Mesothelial cell of epicardium (in vitro differentiated cells): ENCODE results near the gene DOCK10. TPM values are rescaled to one million over a fixed set of nuclear protein-coding genes. Genes with fewer than 3 reads are reported as not detected.

Source experiments
- DNase-seq, 2 experiments: peaks; one replicate each; pipeline ENCODE4 v3.0.0; 2021; ENCODE audit warnings: low spot score in 2 of 2; ENCODE audit not compliant: unreplicated experiment in 2 of 2
- H3K27ac Mint-ChIP-seq: 2 replicates; pipeline ENCODE4 v1.8.0; 2021; ENCODE audit warnings: mixed read lengths
- H3K27me3 Mint-ChIP-seq: 2 replicates; pipeline ENCODE4 v1.8.0; 2021; ENCODE audit warnings: low read depth, mixed read lengths
- H3K36me3 Mint-ChIP-seq: 2 replicates; pipeline ENCODE4 v1.8.0; 2021; ENCODE audit warnings: mixed read lengths
- H3K4me1 Mint-ChIP-seq: 2 replicates; pipeline ENCODE4 v1.8.0; 2021; ENCODE audit warnings: mixed read lengths
- H3K4me3 Mint-ChIP-seq: 2 replicates; pipeline ENCODE4 v1.8.0; 2021; ENCODE audit warnings: mild to moderate bottlenecking, moderate library complexity, mixed read lengths
- H3K9me3 Mint-ChIP-seq: 2 replicates; pipeline ENCODE4 v1.8.0; 2021; ENCODE audit warnings: mixed read lengths
- CTCF ChIP-seq: fragments of 200-600 bp; sonication (generic); IDR thresholded peaks from one replicate; pipeline ENCODE4 v1.5.0; 2021; ENCODE audit warnings: antibody characterized with exemption; ENCODE audit not compliant: unreplicated experiment
- total RNA-seq: library from RNA; stranded (reverse); gene quantifications from 3 replicates; pipeline ENCODE4 v1.2.1, GENCODE V29; 2021

DOCK10 gene
- total RNA-seq, 1 donor from 2014 or later, result 2.4 TPM

DNA sequence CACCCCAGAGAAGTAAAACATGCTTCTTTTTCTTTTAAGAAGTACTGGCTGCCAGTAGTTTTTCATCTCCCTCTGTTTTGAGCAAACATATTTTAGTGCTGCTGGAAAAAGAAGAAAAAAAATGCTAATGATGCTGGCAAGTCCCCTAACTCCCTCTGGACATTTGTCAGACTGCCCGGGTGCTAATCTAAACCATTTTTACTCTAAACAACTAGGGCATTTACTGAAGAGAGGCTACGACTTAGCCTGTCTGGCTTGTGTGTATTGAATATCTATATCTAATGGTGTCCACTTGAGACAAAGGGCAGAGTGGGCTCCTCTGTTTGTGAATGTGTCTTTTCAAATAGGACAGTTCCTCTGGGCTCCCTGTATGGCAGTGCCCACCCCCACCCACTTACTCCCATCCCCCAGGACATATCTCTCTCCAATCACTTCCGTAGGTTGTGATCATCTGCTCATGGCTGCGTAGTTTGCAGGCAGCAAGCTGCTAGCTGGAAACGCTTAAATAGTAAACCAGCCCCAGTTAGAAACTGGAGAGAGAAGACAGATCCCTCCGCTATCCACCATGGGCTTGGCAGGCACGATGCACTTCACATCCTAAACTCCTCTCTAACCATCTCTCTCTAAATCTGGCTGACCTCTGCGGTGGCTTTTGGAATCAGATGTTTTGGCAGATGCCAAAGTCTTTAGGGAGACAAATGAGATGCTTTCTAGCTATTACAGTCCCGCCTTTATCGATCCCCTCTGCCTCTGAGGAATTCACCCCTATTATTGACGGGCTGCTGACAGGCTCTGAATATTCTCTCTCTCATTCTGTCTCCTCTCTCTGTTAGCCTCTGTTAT lies 58.3 kb downstream of the DOCK10 start:
- Mint-ChIP-seq H3K4me3 (no peak overlapping the region), H3K4me1 (peaks cover 14% of the 10 kb centered on the region)
- TF ChIP-seq CTCF, result no peak

GRCh38 chr2:224982910-224983711 lies 59.2 kb downstream of the DOCK10 start:
- no peak for TF ChIP-seq CTCF
- DNase-seq, result no peak
- Mint-ChIP-seq H3K4me3 (no peak overlapping the region), H3K27ac (peak overlapping the region; percentile 75), H3K4me1 (peaks cover 14% of the 10 kb centered on the region), H3K9me3 (no peaks in the 10 kb centered on the region), H3K27me3 (peaks cover 7% of the 10 kb centered on the region), H3K36me3 (no peaks in the 10 kb centered on the region)

More for the DNA sequence above, 58.3 kb downstream of the DOCK10 start:
- H3K36me3 Mint-ChIP-seq, result no peaks in the 10 kb centered on the region
- H3K27ac Mint-ChIP-seq, result peak overlapping the region; percentile 75
- H3K9me3 Mint-ChIP-seq, result no peaks in the 10 kb centered on the region
- DNase-seq, result no peak
- peaks cover 14% of the 10 kb centered on the region for H3K27me3 Mint-ChIP-seq

DNA sequence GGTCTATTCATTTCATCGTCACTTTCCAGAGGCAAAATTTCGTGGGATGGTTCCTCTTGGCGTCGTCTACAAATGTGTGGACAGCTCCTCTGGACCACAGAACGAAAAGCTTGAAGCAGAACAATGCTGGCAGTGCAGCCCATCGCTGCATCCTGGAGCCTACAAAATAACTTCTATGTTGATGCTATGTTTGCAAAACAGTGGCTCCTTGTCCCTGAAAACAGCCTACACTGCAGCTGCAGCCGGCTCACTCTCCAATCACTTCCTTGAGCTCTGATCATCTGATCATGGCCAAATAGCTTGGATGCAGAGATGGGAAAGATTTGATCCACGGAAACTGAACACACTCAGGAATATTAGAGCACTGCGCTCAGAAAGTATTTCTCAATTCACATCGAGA lies 60.0 kb downstream of the DOCK10 start:
- H3K27me3 Mint-ChIP-seq, result peaks cover 3% of the 10 kb centered on the region
- no peak overlapping the region for H3K4me3 Mint-ChIP-seq
- no peak overlapping the region for H3K27ac Mint-ChIP-seq
- no peaks in the 10 kb centered on the region for H3K9me3 Mint-ChIP-seq
- no peak for TF ChIP-seq CTCF
- H3K4me1 Mint-ChIP-seq, result peaks cover 14% of the 10 kb centered on the region
- no peaks in the 10 kb centered on the region for H3K36me3 Mint-ChIP-seq
- no peak for DNase-seq

DNA sequence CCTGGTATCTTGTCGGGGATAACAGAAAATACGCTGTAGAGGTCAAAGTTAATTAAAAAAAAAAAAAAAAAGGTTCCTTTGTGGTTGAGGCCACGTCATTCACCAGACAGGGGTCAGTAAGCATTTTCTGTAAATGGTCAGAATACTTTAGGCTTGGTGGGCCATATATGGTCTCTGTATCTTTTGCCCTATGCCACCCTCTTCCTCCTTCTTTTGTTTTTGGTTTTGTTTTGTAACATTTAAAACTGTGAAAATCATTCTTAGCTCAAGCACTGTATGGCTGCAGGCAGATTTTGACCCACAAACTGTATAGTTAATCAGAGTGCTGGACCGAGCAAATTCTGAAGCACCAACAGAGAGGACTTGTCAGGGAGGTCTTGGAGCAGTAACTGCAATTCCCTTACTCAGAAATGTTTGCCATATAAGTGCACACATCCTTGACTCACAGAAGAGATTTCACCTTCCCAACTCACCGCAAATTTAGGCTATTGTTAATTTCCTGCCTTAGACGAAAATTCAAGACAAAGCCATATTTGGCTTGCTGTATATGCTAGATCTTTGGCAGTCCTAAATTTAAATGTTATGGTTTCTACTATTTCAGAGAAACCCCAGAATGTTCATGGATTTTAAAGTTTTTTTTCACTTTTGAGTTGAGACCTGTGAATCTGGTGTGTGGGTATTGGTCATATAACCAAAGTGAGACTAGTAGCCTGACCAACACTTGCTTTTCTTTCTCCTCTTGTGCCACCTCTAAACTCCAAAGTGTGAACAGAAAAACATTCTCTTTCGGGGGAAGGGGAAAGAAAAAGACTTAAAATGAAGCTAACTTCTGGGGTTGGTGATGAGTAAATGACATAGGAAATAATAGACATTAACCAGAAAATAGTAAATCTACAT lies 65.4 kb downstream of the DOCK10 start:
- no peak for TF ChIP-seq CTCF
- H3K9me3 Mint-ChIP-seq, result no peaks in the 10 kb centered on the region
- H3K27me3 Mint-ChIP-seq, result peaks cover 8% of the 10 kb centered on the region
- no peak overlapping the region for H3K4me3 Mint-ChIP-seq
- no peak for DNase-seq
- H3K27ac Mint-ChIP-seq, result no peak overlapping the region
- no peaks in the 10 kb centered on the region for H3K36me3 Mint-ChIP-seq
- H3K4me1 Mint-ChIP-seq, result no peaks in the 10 kb centered on the region

DNA sequence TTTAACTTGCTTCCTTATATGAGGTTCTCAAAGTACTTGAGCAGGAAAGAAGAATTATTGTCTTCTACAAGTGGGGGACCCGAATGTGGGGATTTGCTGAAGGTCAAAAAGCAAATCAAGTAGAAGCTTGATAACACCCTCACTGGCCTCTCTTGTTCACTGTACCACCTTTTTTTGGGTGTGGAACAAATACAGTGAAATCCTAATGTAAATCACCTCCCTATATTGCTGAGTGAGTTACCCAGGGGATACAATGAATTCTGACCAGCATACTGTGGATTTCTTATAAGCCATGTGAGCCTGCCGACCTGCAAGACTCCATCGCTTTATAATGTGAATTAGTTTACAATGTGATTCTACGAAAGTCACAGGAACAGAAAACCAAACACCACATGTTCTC lies 66.5 kb downstream of the DOCK10 start:
- Mint-ChIP-seq H3K9me3 (no peaks in the 10 kb centered on the region), H3K27me3 (peaks cover 8% of the 10 kb centered on the region), H3K4me1 (peaks cover 1% of the 10 kb centered on the region), H3K4me3 (no peak overlapping the region), H3K27ac (no peak overlapping the region), H3K36me3 (no peaks in the 10 kb centered on the region)
- no peak for DNase-seq
- TF ChIP-seq CTCF, result no peak
